Measurements from ENCODE around the gene BST1.
"Not testable (repeated sequence)": the region's sequence is repeated elsewhere in the genome, so short reads cannot be mapped to it uniquely, and the experiment has no call there.

Gene BST1

GRCh38 chr4:15755321-15756155 is 52.7 kb downstream of the BST1 start:
- no peak for TF ChIP-seq CTCF (IDR thresholded peaks at IDR 0.05; ENCODE audit: insufficient read depth, missing control alignments)
- DNase-seq (ENCODE audit: insufficient read length, low spot score) (no peak), FAIRE-seq (no peak)

- no peak for TF ChIP-seq CTCF (IDR thresholded peaks at IDR 0.05; ENCODE audit: insufficient read depth, missing control alignments)
- DNase-seq (ENCODE audit: insufficient read length, low spot score) (no peak), FAIRE-seq (no peak)
Measured at GRCh38 chr4:15756361-15756861, 53.5 kb downstream of the BST1 start.

GRCh38 chr4:15757054-15757453 is 54.2 kb downstream of the BST1 start:
- no peak for FAIRE-seq
- TF ChIP-seq CTCF (IDR thresholded peaks at IDR 0.05; ENCODE audit: insufficient read depth, missing control alignments), result no peak

GRCh38 chr4:15758294-15758693 is 55.4 kb downstream of the BST1 start:
- FAIRE-seq, result no peak
- DNase-seq (ENCODE audit: insufficient read length, low spot score), result no peak
- no peak for TF ChIP-seq CTCF (IDR thresholded peaks at IDR 0.05; ENCODE audit: insufficient read depth, missing control alignments)

More at GRCh38 chr4:15757054-15757453, 54.2 kb downstream of the BST1 start:
- no peak for DNase-seq (ENCODE audit: insufficient read length, low spot score)

GRCh38 chr4:15762460-15762859 is 59.6 kb downstream of the BST1 start:
- FAIRE-seq; DNase-seq (ENCODE audit: insufficient read length, low spot score): not testable (repeated sequence)

GRCh38 chr4:15765391-15765790 is 62.5 kb downstream of the BST1 start:
- TF ChIP-seq CTCF (IDR thresholded peaks at IDR 0.05; ENCODE audit: insufficient read depth, missing control alignments), result no peak
- FAIRE-seq (no peak), DNase-seq (ENCODE audit: insufficient read length, low spot score) (no peak)

- DNase-seq (ENCODE audit: insufficient read length, low spot score), result no peak
- no peak for FAIRE-seq
- no peak for TF ChIP-seq CTCF (IDR thresholded peaks at IDR 0.05; ENCODE audit: insufficient read depth, missing control alignments)
Measured at GRCh38 chr4:15765910-15766697, 63.2 kb downstream of the BST1 start.
